ENCODE measurements around the gene SPEN.

GRCh38 chr1:15838721-15839120 is 8.8 kb upstream of the SPEN start:
- TF ChIP-seq ZNF48 (tag by site-specific recombination; IDR thresholded peaks at IDR 0.05) (no peak), ZBTB6 (tag by site-specific recombination; IDR thresholded peaks at IDR 0.05) (no peak), KLF8 (tag by site-specific recombination; IDR thresholded peaks at IDR 0.05) (no peak), CTCF (tag by site-specific recombination; IDR thresholded peaks at IDR 0.05) (no peak), ZSCAN30 (tag by site-specific recombination; IDR thresholded peaks at IDR 0.05) (no peak), TSHZ1 (tag by site-specific recombination; IDR thresholded peaks at IDR 0.05; ENCODE audit: borderline replicate concordance) (no peak), PBX3 (CRISPR knock-in tag; IDR thresholded peaks at IDR 0.05) (no peak), ZBTB21 (tag by site-specific recombination; IDR thresholded peaks at IDR 0.05) (no peak), ZNF518A (tag by site-specific recombination; conservative IDR thresholded peaks at IDR 0.05; ENCODE audit: low read depth) (no peak)
